DMS153 (cell line): ENCODE measurements around the gene ARMS2.
A peak's percentile ranks its signal among the peaks of the same experiment; 100 is the strongest.

ENCODE experiments used
- DNase-seq: peaks from one replicate; lab custom pipeline; 2025; lab: John Stamatoyannopoulos, UW

The ARMS2 gene

GRCh38 chr10:122473116-122473515, 18.7 kb downstream of the ARMS2 start:
- no peak for DNase-seq

GRCh38 chr10:122474131-122474818, 19.8 kb downstream of the ARMS2 start:
- DNase-seq: no peak

- no peak for DNase-seq
These were observed 20.6 kb downstream of the ARMS2 start for GRCh38 chr10:122475100-122475499.

- no peak for DNase-seq
These were observed 21.3 kb downstream of the ARMS2 start for GRCh38 chr10:122475591-122476332.

GRCh38 chr10:122476333-122476695, 21.9 kb downstream of the ARMS2 start:
- DNase-seq: no peak

GRCh38 chr10:122477436-122477835, 23.0 kb downstream of the ARMS2 start:
- DNase-seq: no peak

GRCh38 chr10:122478971-122479370, 24.5 kb downstream of the ARMS2 start:
- no peak for DNase-seq

- no peak for DNase-seq
These were observed 25.8 kb downstream of the ARMS2 start for GRCh38 chr10:122480146-122480833.

GRCh38 chr10:122481296-122482056, 27.0 kb downstream of the ARMS2 start:
- no peak for DNase-seq

- no peak for DNase-seq
These were observed 30.0 kb downstream of the ARMS2 start for GRCh38 chr10:122484276-122485060.

GRCh38 chr10:122485670-122486069, 31.2 kb downstream of the ARMS2 start:
- no peak for DNase-seq

- DNase-seq: no peak
These were observed 32.1 kb downstream of the ARMS2 start for GRCh38 chr10:122486406-122487080.

- peak; percentile 61 for DNase-seq
These were observed 32.8 kb downstream of the ARMS2 start for GRCh38 chr10:122487174-122487765.

GRCh38 chr10:122490268-122490667, 35.8 kb downstream of the ARMS2 start:
- no peak for DNase-seq

- no peak for DNase-seq
These were observed 36.6 kb downstream of the ARMS2 start for GRCh38 chr10:122490786-122491680.

GRCh38 chr10:122492006-122492405, 37.6 kb downstream of the ARMS2 start:
- DNase-seq: no peak

- DNase-seq: no peak
These were observed 38.6 kb downstream of the ARMS2 start for GRCh38 chr10:122492999-122493481.

- DNase-seq: no peak
These were observed 39.3 kb downstream of the ARMS2 start for GRCh38 chr10:122493761-122494160.

- DNase-seq: no peak
These were observed 39.8 kb downstream of the ARMS2 start for GRCh38 chr10:122494173-122494820.
